Muscle layer of duodenum (tissue), 2 donors: Measurements from ENCODE around the gene EPHA8.

Experiments
- H3K27ac ChIP-seq: one replicate; pipeline ENCODE4 v1.7.0; 2013; ENCODE audit warnings: mild to moderate bottlenecking, low read length
- H3K27me3 ChIP-seq: one replicate; pipeline ENCODE4 v1.7.0; 2013; ENCODE audit warnings: low read depth, mild to moderate bottlenecking, control low read depth, low read length
- H3K36me3 ChIP-seq, 2 donors: one replicate each; pipeline ENCODE4 v1.7.0; 2013; ENCODE audit warnings: low read length in 2 of 2, control low read depth in 1 of 2, mild to moderate bottlenecking in 1 of 2; ENCODE audit not compliant: insufficient read depth in 2 of 2, control insufficient read depth in 1 of 2
- H3K4me1 ChIP-seq, 2 donors: one replicate each; pipeline ENCODE4 v1.7.0; 2013; ENCODE audit warnings: low read length in 2 of 2, mild to moderate bottlenecking in 2 of 2, control low read depth in 1 of 2, moderate library complexity in 1 of 2; ENCODE audit not compliant: insufficient read depth in 2 of 2, control insufficient read depth in 1 of 2
- H3K4me3 ChIP-seq, 2 donors: one replicate each; pipeline ENCODE4 v1.7.0; 2013; ENCODE audit warnings: low read length in 2 of 2, low read depth in 1 of 2, mild to moderate bottlenecking in 1 of 2
- H3K9me3 ChIP-seq, 2 donors: one replicate each; pipeline ENCODE4 v1.7.0; 2013; ENCODE audit warnings: low read length in 2 of 2, control low read depth in 1 of 2, mild to moderate bottlenecking in 1 of 2; ENCODE audit not compliant: control insufficient read depth in 1 of 2
- donor health status: healthy.

EPHA8 gene

DNA sequence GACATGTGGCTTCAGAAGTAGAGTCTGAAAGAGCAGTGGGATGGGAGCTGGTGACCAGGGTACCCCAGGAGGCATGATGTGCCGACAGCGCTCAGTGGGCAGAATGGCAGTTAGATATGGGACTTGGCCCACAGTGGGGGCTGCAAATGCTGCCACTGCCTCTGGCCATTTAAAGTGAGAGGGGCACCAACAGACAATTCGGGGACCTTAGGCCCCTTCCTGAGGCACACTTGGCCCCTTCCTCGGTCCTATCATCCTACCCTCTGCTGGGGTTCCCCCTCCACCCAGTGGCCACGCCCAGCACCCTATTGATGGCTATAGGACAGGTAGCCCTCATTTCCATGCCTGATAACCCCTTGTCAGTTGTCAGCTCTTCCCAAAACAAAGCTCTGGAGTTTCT is 36.6 kb upstream of the EPHA8 start:
- Histone ChIP-seq H3K9me3 (no peaks in the 10 kb centered on the region), H3K27ac (no peak overlapping the region), H3K4me1 (peaks cover 4 to 19% of the 10 kb centered on the region in 2 donors), H3K27me3 (no peaks in the 10 kb centered on the region), H3K4me3 (no peak overlapping the region), H3K36me3 (peaks cover 38 to 57% of the 10 kb centered on the region in 2 donors)

DNA sequence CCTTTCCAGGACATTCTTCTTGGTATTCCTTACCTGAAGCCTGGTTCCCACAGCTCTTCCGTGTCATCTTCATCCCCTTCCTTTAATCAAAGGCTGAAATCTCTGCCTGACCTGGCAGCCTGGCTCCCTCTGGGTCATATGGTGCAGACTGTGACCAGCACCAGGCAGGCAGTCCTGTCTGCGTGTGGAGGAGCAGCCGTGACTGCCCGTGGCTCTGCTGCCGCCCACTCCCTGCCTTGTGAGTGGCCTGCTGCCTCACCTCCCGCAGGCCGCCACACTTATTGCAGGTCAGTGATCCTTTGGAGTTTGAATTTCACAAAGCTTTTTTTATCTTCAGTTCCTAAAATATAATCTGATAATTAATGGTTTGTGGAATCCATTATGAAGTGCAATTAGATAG is 36.2 kb upstream of the EPHA8 start:
- no peak overlapping the region for H3K27ac ChIP-seq
- peaks cover 34 to 53% of the 10 kb centered on the region in 2 donors for H3K36me3 ChIP-seq
- H3K4me1 ChIP-seq = peaks cover 4 to 24% of the 10 kb centered on the region in 2 donors

DNA sequence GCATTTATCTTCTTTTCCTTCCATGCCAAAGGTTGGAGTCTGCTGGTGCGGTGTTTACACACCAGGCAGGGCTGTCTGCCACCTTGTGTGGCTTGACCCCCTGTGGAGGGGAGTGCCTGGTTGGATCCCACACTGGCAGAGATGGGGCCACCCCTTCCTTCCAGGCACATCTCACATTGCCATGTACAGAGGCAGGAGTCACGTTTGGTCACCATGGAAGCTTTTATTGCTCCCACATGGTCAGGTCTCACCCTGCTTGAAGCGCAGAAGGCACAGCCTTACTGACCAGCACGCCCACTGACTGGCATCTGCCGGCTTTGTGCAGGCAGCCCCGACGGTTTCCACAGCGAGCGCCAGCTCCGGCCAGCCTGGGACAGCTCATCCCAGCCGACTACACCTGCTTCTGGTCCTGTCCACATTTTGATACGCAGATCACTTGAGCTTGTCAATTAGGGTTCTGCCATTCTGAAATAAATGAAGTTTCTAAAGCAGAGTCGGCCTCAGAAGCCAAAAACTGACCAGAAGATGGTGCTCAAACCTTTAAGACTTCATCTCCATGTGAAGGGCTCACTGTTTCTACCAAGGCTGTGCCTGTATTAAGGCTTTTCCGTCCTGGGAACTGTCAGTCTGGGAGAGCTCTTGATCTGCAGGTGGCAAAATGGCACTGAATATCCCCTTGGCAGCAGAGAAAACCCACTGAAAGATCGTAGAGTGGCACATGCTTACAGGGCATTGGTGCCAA is 35.6 kb upstream of the EPHA8 start:
- H3K9me3 ChIP-seq = no peaks in the 10 kb centered on the region
- no peak overlapping the region for H3K27ac ChIP-seq
- H3K27me3 ChIP-seq = no peaks in the 10 kb centered on the region
- peaks cover 29 to 48% of the 10 kb centered on the region in 2 donors for H3K36me3 ChIP-seq
- H3K4me1 ChIP-seq = peaks cover 4 to 24% of the 10 kb centered on the region in 2 donors
- no peak overlapping the region for H3K4me3 ChIP-seq

More for the DNA sequence above, 36.2 kb upstream of the EPHA8 start:
- no peaks in the 10 kb centered on the region for H3K9me3 ChIP-seq
- H3K27me3 ChIP-seq = no peaks in the 10 kb centered on the region
- no peak overlapping the region for H3K4me3 ChIP-seq

DNA sequence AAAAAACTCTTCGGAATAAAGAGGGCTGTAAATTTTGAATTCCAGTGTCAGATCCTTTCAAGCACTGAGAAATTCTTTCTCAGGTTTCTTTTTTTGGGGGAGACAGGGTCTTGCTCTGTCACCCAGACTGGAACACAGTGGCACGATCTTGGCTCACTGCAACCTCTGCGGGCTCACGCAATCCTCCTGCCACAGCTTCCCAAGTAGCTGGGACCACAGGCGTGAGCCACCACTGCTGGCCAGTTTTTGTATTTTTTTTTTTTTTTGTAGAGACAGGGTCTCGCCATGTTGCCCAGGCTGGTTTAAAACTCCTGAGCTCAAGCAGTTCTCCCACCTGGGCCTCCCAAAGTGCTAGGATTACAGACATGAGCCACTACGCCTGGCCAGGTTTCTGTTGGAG is 34.8 kb upstream of the EPHA8 start:
- H3K27me3 ChIP-seq = no peaks in the 10 kb centered on the region
- H3K4me1 ChIP-seq = peaks cover 4 to 24% of the 10 kb centered on the region in 2 donors
- no peaks in the 10 kb centered on the region for H3K9me3 ChIP-seq
- H3K4me3 ChIP-seq = no peak overlapping the region
- no peak overlapping the region for H3K27ac ChIP-seq
- peaks cover 29 to 43% of the 10 kb centered on the region in 2 donors for H3K36me3 ChIP-seq

DNA sequence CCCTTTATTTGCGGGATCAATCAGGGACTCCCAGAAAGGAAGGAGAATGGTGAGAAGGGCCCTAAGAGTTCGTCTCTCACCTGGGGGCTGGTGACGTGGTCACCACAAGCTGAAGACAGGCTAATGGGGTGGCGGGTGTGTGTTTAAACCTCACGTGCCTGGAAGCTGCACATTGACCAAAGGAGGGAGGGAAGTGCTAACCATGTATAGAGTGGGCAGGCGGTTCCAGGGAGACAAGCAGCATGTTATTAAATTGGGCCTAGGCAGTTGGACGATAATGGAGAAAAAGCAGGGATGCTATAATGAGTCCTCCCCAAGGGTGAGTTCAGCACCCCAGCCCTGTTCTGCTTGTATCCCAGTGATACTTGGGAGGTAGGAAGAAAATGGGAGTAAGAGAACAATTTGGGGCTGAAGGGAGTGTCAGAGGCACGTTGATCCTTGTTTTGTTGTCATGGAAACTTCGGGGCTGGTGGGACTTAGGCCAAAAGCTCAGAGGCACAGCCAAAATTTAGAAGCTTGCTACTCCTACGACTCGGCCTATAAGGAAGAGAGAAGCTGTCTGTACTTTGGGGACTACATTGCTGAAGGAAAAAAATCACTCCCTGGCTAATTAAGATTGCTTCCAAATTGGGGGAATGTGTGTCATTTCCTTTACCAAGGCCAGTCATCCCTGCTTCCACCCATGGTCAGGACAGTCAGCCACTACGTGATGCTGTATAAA is 33.2 kb upstream of the EPHA8 start:
- Histone ChIP-seq H3K36me3 (peaks cover 20 to 28% of the 10 kb centered on the region in 2 donors), H3K9me3 (no peaks in the 10 kb centered on the region), H3K4me1 (peaks cover 4 to 24% of the 10 kb centered on the region in 2 donors), H3K27me3 (no peaks in the 10 kb centered on the region), H3K27ac (peak overlapping the region; percentile 57), H3K4me3 (no peak overlapping the region)

DNA sequence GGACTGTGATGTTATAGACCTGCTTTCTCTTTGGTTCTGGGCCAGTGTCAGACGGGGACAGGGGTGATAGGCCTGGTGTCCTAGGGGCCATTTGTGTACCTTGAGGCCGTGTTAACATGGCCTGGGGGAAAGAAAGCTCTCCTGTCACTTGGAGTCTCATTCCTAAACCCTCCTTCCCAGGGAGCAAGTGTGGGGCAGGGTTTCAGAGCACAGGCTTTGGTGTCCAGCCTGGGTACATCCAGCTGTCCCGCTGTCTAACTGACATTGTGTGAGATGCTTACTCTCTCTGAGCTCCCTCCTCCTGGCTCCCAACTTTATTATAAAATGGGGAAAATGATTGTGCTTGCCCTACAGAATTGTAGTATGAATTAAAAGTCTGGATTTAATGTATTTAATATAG is 32.6 kb upstream of the EPHA8 start:
- Histone ChIP-seq H3K4me3 (no peak overlapping the region), H3K4me1 (peaks cover 4 to 24% of the 10 kb centered on the region in 2 donors), H3K36me3 (peaks cover 16 to 22% of the 10 kb centered on the region in 2 donors), H3K9me3 (no peaks in the 10 kb centered on the region), H3K27ac (peak overlapping the region; percentile 57), H3K27me3 (no peaks in the 10 kb centered on the region)

DNA sequence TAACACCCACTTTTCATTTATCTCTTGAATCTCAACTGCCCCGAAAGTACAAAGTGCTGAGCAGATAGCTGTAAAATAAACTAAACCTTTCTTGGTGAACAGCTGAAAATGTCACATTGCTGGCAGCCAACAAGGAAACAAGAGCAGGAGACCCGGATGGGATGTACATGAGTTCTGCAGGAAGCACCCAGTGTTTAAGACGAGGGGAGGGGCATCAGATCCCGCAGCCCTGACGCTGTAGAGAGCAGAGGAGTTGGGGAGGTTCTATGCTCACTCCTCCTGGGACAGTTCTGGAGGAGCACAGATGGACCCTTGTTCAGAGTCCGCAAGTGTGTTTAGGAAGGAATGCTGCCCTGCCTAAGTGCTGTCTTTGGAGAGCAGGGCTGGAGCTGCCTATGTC is 32.0 kb upstream of the EPHA8 start:
- H3K27me3 ChIP-seq = no peaks in the 10 kb centered on the region
- H3K4me3 ChIP-seq = no peak overlapping the region
- peaks cover 13 to 16% of the 10 kb centered on the region in 2 donors for H3K36me3 ChIP-seq
- H3K27ac ChIP-seq = no peak overlapping the region
- H3K4me1 ChIP-seq = peaks cover 4 to 24% of the 10 kb centered on the region in 2 donors
- no peaks in the 10 kb centered on the region for H3K9me3 ChIP-seq

DNA sequence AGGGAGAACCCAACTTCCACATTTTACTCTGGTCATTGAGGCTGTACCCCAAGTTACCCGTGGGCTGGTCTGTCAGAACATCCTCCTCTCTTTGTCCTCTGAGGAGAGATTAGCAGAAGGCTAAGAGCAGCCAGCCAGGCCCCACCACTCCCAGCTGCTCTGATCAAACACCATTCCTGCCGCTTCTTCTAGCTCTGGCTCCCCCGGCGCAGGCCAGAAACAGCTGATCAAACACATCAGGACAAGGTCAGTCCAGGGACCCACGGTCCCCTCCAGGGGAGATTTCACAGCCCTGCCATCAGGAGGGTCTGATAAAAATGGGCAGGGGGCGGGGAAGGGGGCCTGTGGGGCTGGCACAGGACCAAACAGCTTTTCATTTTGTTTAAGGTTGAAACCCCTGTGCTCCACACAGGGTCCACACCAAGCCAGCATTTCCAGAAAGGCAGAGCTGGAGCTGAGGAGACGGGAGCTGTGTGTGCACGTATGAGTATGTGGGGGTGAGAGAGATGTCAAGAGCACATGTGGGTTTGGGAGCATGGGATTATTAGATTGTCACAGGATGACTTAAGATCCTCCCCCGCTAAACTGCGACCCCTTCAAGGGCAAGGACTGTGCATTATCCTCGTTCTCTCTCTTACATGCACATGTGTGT is 29.9 kb upstream of the EPHA8 start:
- Histone ChIP-seq H3K36me3 (no peaks in the 10 kb centered on the region), H3K4me3 (no peak overlapping the region), H3K4me1 (peaks cover 4 to 24% of the 10 kb centered on the region in 2 donors), H3K27ac (no peak overlapping the region), H3K9me3 (no peaks in the 10 kb centered on the region), H3K27me3 (no peaks in the 10 kb centered on the region)

DNA sequence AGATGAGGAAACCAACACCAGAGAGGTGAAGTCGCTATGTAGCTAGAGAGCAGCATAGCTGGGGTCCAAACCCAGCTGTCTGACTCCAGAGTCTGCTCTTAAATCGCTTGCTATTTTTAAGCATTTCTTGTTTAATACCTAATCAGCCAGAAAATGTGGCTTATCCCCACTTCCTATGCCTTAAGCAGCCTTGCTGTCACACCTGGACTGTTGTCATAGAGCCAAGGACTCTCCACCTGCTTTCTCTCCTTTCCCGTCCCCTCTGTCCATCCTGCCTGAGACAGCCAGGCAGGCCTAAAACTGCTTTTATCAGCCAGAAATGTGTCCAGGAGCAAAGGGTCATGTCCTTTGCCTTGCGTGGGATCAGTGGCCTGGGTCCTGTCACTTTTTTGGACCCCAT is 28.3 kb upstream of the EPHA8 start:
- no peak overlapping the region for H3K4me3 ChIP-seq
- no peaks in the 10 kb centered on the region for H3K9me3 ChIP-seq
- no peaks in the 10 kb centered on the region for H3K27me3 ChIP-seq
- H3K36me3 ChIP-seq = no peaks in the 10 kb centered on the region
- H3K4me1 ChIP-seq = peaks cover 0 to 21% of the 10 kb centered on the region in 2 donors
- no peak overlapping the region for H3K27ac ChIP-seq

DNA sequence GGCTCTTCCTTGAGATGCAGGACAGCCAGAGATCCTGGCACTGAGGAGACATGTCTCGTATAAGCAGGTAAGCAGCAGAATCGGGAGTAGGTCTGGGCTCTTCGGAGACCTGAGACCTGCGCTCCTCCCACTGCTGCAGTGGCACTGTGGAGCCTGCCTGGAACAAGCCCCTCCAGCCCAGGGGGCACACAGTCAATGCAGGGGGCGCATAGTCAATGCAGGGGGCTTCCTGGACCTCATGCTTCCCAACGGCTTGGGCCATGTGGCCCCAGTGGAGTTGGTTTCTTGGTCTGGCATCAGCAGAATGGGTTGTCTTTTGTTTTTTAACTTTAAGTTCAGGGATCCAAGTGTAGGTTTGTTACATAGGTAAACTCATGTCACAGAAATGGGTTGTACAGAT is 27.9 kb upstream of the EPHA8 start:
- H3K27ac ChIP-seq = no peak overlapping the region
- no peaks in the 10 kb centered on the region for H3K36me3 ChIP-seq
- no peak overlapping the region for H3K4me3 ChIP-seq
- H3K4me1 ChIP-seq = peaks cover 0 to 17% of the 10 kb centered on the region in 2 donors
- no peaks in the 10 kb centered on the region for H3K9me3 ChIP-seq
- H3K27me3 ChIP-seq = no peaks in the 10 kb centered on the region

DNA sequence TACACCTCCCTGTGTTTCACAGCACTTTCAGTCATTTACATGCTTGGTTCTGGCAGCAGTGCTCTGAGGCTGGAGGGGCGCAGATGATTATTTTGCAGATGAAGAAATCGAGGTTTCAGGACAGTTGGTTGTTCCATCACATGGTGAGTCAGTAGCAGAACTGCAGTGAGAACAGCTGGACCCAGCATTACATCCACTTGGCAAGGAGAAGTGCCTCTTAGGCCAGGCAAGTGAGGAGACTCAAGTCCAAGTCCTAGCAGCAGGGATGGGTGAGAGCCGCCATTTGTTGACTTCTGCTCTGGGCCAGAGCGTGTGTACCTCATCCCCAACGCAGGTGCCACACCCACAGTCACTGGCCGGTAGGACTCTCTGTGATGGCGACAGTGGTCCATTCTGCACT is 26.8 kb upstream of the EPHA8 start:
- peaks cover 0 to 7% of the 10 kb centered on the region in 2 donors for H3K4me1 ChIP-seq
- no peak overlapping the region for H3K4me3 ChIP-seq
- no peaks in the 10 kb centered on the region for H3K9me3 ChIP-seq
- H3K36me3 ChIP-seq = no peaks in the 10 kb centered on the region
- H3K27me3 ChIP-seq = no peaks in the 10 kb centered on the region
- no peak overlapping the region for H3K27ac ChIP-seq
